G401 (cell line): ENCODE measurements around the gene GCN1. TPM values are rescaled to one million over a fixed set of nuclear protein-coding genes. Genes with fewer than 3 reads are reported as not detected.

Source experiments
- DNase-seq: peaks from one replicate; pipeline ENCODE4 v3.0.0-alpha.2; 2015; ENCODE audit warnings: low spot score
- in situ Hi-C: cut with HindIII; loops from 2 replicates; pipeline ENCODE4 v1.10.0; 2016; ENCODE audit warnings: low sequenced_read_pairs, mixed read lengths
- total RNA-seq: library from RNA; depleted of rRNA; stranded (reverse); fragments of >200 nt; shearing (Covaris generic); gene quantifications from 2 replicates; pipeline ENCODE4 v1.2.3, GENCODE V29; 2014; rRNA removed

GCN1 gene
- total RNA-seq, 1 experiment from 2014 or later = 65.2 TPM

DNA sequence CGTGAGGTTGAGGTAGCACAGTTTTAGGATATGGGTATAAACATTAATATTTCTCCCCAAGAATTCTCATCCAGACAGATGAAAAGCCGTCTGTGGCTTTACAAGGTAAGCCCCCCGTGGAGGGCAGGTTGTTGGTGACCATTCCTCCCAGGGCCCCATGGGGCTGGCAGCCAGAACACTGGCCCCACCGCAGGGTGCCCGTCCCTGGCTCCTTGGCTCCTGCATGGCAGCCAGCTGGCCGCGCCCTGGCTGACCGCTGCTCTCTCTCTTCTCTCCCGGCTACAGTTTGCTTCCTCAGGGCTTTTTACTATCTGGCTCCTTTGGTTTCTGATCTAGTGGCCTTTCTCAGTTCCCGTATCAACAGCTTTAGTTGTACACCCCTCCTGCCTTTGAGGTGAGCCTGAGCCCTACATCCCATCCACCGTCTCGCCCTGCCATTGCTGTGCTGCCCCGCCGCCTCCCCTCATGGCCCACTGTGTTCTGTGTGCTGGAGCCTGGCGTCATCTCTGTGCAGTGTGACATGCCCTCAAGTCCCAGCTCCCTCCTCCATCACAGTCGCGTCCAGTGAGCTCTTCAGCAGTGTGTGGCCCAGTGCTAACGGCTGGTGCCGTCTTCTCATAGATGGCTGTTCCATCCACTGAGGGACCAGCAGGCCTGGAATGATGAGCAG is 103.8 kb downstream of the GCN1 start:
- peak; percentile 21 for DNase-seq
- in situ Hi-C loops = no loop called here

DNA sequence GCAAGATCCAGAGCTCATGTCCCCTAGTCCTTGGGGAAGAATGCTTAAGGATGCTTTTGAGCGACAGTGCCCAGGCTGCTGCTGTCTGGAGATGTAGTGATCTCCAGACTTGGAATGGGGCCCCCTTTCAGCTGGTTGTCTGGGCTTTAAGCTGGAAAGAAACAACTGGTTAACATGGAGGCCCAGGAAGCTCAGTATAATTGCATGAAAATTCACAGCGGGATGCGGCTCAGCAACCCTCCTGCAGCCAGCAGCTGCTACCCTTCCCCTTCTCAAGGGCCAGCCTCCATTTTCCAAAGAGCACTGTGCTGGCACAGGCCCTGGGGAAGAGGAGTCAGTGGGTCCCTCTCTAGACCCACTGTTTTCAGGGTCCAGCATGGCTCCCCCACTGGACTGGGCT is 104.3 kb downstream of the GCN1 start:
- DNase-seq = no peak
- in situ Hi-C loops = no loop called here

- in situ Hi-C loops = no loop called here
- DNase-seq = no peak
Measured at GRCh38 chr12:120089796-120090195, 104.7 kb downstream of the GCN1 start.

- in situ Hi-C loops = no loop called here
- no peak for DNase-seq
Measured at GRCh38 chr12:120089105-120089504, 105.4 kb downstream of the GCN1 start.

- peak; percentile 99 for DNase-seq
- in situ Hi-C loops = no loop called here
Measured at GRCh38 chr12:120086801-120087621, 107.5 kb downstream of the GCN1 start.

- in situ Hi-C loops = no loop called here
- DNase-seq = no peak
Measured at GRCh38 chr12:120085920-120086645, 108.4 kb downstream of the GCN1 start.

DNA sequence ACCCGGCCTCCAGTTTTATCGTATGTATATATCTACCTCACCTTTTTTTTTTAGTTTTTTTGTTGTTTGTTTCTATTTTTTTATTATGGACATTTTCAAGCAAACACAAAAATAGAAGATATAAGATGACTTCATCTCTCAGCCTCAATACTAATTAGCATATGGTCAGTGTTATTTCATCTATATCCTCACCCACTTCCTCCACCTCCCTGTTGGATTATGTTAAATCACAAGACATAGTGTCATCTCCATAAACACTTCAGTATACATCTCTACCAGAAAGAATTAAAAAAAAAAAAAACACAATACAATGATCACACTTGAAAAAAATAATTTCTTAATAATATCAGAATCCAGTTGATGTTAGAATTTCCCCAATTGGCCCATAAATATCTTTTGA is 112.9 kb downstream of the GCN1 start:
- DNase-seq = no peak
- in situ Hi-C loops = no loop called here

GRCh38 chr12:120079411-120080400 is 114.8 kb downstream of the GCN1 start:
- DNase-seq = no peak
- in situ Hi-C loops = no loop called here

DNA sequence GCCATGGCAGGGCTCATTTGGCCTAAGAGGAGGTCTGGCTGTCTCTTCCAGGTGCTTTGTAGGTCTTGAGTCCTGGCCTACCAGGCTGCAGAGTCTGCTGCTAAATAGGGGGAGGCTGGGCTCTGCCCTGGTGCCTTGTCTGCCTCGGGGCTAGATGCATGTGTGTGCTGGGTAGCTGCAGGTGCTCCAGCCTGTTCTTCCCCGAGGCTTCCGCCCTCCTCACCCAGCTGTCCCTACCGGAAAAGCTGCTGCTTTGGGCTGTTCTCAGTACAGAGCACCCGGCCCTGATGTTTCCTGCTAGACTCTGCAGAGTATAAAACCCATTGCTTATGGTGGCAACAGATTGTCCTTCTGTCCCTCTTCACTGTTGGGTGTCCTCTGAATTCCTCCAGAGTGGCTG is 115.6 kb downstream of the GCN1 start:
- DNase-seq = no peak

GRCh38 chr12:120077260-120077659 is 117.3 kb downstream of the GCN1 start:
- no peak for DNase-seq
- in situ Hi-C loops = no loop called here

More for the DNA sequence above, 115.6 kb downstream of the GCN1 start:
- in situ Hi-C loops = no loop called here

Other genes with a start within 250 kb of the GCN1 start
- 13.5 and 14.2 TPM in 2 replicates for gene BICDL1, start 205.5 kb downstream of the GCN1 start, total RNA-seq
- gene RAB35, start 78.0 kb downstream of the GCN1 start, total RNA-seq = 50.1 and 52.7 TPM in 2 replicates
- gene RPLP0, start 6.4 kb upstream of the GCN1 start, total RNA-seq = 6,017 and 6,466 TPM in 2 replicates
- 18.8 and 24.5 TPM in 2 replicates for gene PXN, start 71.0 kb upstream of the GCN1 start, total RNA-seq
- gene RNU4-2, start 97.2 kb upstream of the GCN1 start, total RNA-seq = not detected in 2 replicates
- gene RNU4-1, start 98.5 kb upstream of the GCN1 start, total RNA-seq = not detected in 2 replicates
- gene SIRT4, start 107.6 kb upstream of the GCN1 start, total RNA-seq = 2.9 and 4.6 TPM in 2 replicates
- gene PLA2G1B, start 133.1 kb upstream of the GCN1 start, total RNA-seq = not detected in 2 replicates
- gene MSI1, start 174.4 kb upstream of the GCN1 start, total RNA-seq = 6.3 and 24.6 TPM in 2 replicates
- 487 and 568 TPM in 2 replicates for gene COX6A1, start 243.4 kb upstream of the GCN1 start, total RNA-seq